HFFc6 (cell line): ENCODE data around the gene TLK1. TPM values are rescaled to one million over a fixed set of nuclear protein-coding genes. Genes with fewer than 3 reads are reported as not detected.
A peak's percentile ranks its signal among the peaks of the same experiment; 100 is the strongest.

Experiments
- DNase-seq: peaks from one replicate; pipeline ENCODE4 v3.0.0-alpha.2; 2018
- H3K27ac Mint-ChIP-seq: 2 replicates; pipeline ENCODE4 v1.8.0; 2020; ENCODE audit warnings: mild to moderate bottlenecking, mixed read lengths
- H3K27me3 Mint-ChIP-seq: 2 replicates; pipeline ENCODE4 v1.8.0; 2021; ENCODE audit warnings: mild to moderate bottlenecking, moderate library complexity, mixed read lengths; ENCODE audit not compliant: insufficient read depth
- H3K36me3 Mint-ChIP-seq: 2 replicates; pipeline ENCODE4 v1.8.0; 2021; ENCODE audit warnings: low read depth, mixed read lengths
- H3K4me1 Mint-ChIP-seq: 2 replicates; pipeline ENCODE4 v1.8.0; 2020; ENCODE audit warnings: low read depth, mixed read lengths
- H3K4me3 Mint-ChIP-seq: 2 replicates; pipeline ENCODE4 v1.8.0; 2020; ENCODE audit warnings: mild to moderate bottlenecking, moderate library complexity, mixed read lengths
- H3K9me3 Mint-ChIP-seq: 2 replicates; pipeline ENCODE4 v1.8.0; 2020; ENCODE audit warnings: mild to moderate bottlenecking, mixed read lengths
- CTCF ChIP-seq: fragments of 200-600 bp; sonication (generic); IDR thresholded peaks from 2 replicates; pipeline ENCODE4 v1.5.0; 2021; ENCODE audit warnings: antibody characterized with exemption, mild to moderate bottlenecking
- total RNA-seq, 6 experiments: library from RNA; stranded (reverse); fragmentation: NEBNext Ultra II Directional; extraction: Animal tissue kit (Norgen Biotek cat#: 25700); gene quantifications; 2 replicates in 1 of 6; 3 replicates in 5 of 6; pipeline ENCODE4 v1.2.3, GENCODE V29; 2021

Gene TLK1
- total RNA-seq, 6 experiments from 2014 or later: 46.9 to 61.1 (median 53.1) TPM

- no peak overlapping the region for H3K4me3 Mint-ChIP-seq
Observed at GRCh38 chr2:170971071-170971470, 189.6 kb downstream of the TLK1 start.

GRCh38 chr2:170969872-170970496, 190.7 kb downstream of the TLK1 start:
- H3K4me1 Mint-ChIP-seq: peaks cover 21% of the 10 kb centered on the region
- H3K36me3 Mint-ChIP-seq: peaks cover 31% of the 10 kb centered on the region
- peaks cover 4% of the 10 kb centered on the region for H3K27me3 Mint-ChIP-seq
- H3K4me3 Mint-ChIP-seq: no peak overlapping the region
- DNase-seq: no peak
- H3K9me3 Mint-ChIP-seq: no peaks in the 10 kb centered on the region
- TF ChIP-seq CTCF: no peak
- H3K27ac Mint-ChIP-seq: no peak overlapping the region

More at GRCh38 chr2:170971071-170971470, 189.6 kb downstream of the TLK1 start:
- Mint-ChIP-seq H3K9me3 (no peaks in the 10 kb centered on the region), H3K4me1 (peaks cover 21% of the 10 kb centered on the region), H3K36me3 (peaks cover 23% of the 10 kb centered on the region), H3K27me3 (peaks cover 4% of the 10 kb centered on the region), H3K27ac (no peak overlapping the region)
- DNase-seq: no peak
- no peak for TF ChIP-seq CTCF

- no peak for DNase-seq
- H3K27me3 Mint-ChIP-seq: peaks cover 4% of the 10 kb centered on the region
- TF ChIP-seq CTCF: no peak
- no peak overlapping the region for H3K4me3 Mint-ChIP-seq
- no peak overlapping the region for H3K27ac Mint-ChIP-seq
- H3K4me1 Mint-ChIP-seq: peaks cover 16% of the 10 kb centered on the region
- no peaks in the 10 kb centered on the region for H3K9me3 Mint-ChIP-seq
- H3K36me3 Mint-ChIP-seq: peaks cover 33% of the 10 kb centered on the region
Observed at GRCh38 chr2:170969030-170969429, 191.7 kb downstream of the TLK1 start.

DNA sequence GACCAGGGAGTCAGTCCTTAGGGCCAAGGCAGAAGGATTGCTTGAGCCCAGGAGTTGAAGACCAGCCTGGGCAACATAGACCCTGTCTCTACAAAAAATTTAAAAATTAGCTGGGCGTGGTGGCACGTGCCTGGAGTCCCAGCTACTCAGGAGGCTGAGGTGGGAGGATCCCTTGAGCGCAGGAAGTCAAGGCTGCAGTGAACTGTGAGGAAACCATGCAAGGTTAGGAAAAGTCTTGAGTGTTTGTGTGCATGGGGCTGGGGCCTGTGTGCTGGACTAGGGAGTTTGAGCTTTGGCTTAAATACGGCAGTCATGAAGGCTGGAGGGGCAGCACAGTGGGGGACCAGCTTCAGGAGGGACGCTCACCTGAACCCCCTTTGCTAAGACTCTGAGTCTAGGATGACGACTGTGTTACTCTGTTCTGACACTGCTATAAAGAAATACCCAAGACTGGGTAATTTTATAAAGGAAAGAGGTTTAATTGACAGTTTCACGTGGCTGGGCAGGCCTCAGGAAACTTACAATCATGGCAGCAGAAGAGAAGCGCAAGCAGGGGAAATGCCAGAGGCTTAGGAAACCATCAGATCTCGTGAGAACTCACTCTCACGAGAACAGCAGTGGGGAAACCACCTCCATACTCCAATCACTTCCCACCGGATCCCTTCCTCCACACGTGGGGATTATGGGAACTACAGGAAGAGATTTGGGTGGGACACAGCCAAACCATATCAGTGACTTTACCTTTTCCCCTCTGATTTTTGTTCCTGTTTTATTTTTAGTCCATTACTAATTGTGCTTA, 192.3 kb downstream of the TLK1 start:
- Mint-ChIP-seq H3K4me3 (no peak overlapping the region), H3K27me3 (peaks cover 4% of the 10 kb centered on the region), H3K36me3 (peaks cover 35% of the 10 kb centered on the region), H3K4me1 (peaks cover 13% of the 10 kb centered on the region), H3K9me3 (no peaks in the 10 kb centered on the region), H3K27ac (0 out of 2 replicates have a peak overlapping the region, but pooled peaks have one; percentile 7)
- DNase-seq: no peak
- no peak for TF ChIP-seq CTCF

- no peak for DNase-seq
- Mint-ChIP-seq H3K4me1 (peaks cover 5% of the 10 kb centered on the region), H3K27me3 (peaks cover 4% of the 10 kb centered on the region), H3K4me3 (no peak overlapping the region), H3K27ac (no peak overlapping the region), H3K36me3 (peaks cover 35% of the 10 kb centered on the region), H3K9me3 (no peaks in the 10 kb centered on the region)
- TF ChIP-seq CTCF: no peak
Observed at GRCh38 chr2:170967553-170967952, 193.1 kb downstream of the TLK1 start.
